Esophagus muscularis mucosa (tissue), 4 donors: ENCODE data around the gene EPHA4.

Source experiments
- CTCF ChIP-seq, 3 experiments: fragments of 200-600 bp in 2 of 3; fragments of 450-650 bp in 1 of 3; sonication (generic) in 2 of 3; IDR thresholded peaks; one replicate each; pipeline ENCODE4 v1.5.1; 2017 to 2019; ENCODE audit warnings: antibody characterized with exemption in 3 of 3, mild to moderate bottlenecking in 2 of 3, moderate library complexity in 1 of 3
- EP300 ChIP-seq: sonication (generic); formaldehyde crosslinking; IDR thresholded peaks from one replicate; pipeline ENCODE4 v1.6.1; 2017; ENCODE audit warnings: antibody characterized with exemption
- POLR2A ChIP-seq: fragments of 450-650 bp; IDR thresholded peaks from one replicate; pipeline ENCODE4 v1.6.1; 2017; ENCODE audit warnings: antibody characterized with exemption, moderate library complexity, mild to moderate bottlenecking, low read depth

GRCh38 chr2:221581986-221582385 lies 9.9 kb upstream of the EPHA4 start:
- TF ChIP-seq POLR2A (no peak), CTCF (IDR thresholded peaks at IDR 0.05) (no peak), EP300 (no peak)
